GM12892 (cell line): ENCODE results near the gene ID2.

Source experiments
- POLR2A ChIP-seq: IDR thresholded peaks from 2 replicates; pipeline ENCODE4 v1.6.1; 2011; ENCODE audit warnings: low read depth, low read length, control low read depth
- POLR2AphosphoS5 ChIP-seq: IDR thresholded peaks from 2 replicates; pipeline ENCODE4 v1.6.1; 2011; ENCODE audit warnings: low read depth, low read length, control low read depth
- TAF1 ChIP-seq: IDR thresholded peaks from 2 replicates; pipeline ENCODE4 v1.6.1; 2011; ENCODE audit warnings: low read depth, mild to moderate bottlenecking, control low read depth, low read length, borderline replicate concordance

DNA sequence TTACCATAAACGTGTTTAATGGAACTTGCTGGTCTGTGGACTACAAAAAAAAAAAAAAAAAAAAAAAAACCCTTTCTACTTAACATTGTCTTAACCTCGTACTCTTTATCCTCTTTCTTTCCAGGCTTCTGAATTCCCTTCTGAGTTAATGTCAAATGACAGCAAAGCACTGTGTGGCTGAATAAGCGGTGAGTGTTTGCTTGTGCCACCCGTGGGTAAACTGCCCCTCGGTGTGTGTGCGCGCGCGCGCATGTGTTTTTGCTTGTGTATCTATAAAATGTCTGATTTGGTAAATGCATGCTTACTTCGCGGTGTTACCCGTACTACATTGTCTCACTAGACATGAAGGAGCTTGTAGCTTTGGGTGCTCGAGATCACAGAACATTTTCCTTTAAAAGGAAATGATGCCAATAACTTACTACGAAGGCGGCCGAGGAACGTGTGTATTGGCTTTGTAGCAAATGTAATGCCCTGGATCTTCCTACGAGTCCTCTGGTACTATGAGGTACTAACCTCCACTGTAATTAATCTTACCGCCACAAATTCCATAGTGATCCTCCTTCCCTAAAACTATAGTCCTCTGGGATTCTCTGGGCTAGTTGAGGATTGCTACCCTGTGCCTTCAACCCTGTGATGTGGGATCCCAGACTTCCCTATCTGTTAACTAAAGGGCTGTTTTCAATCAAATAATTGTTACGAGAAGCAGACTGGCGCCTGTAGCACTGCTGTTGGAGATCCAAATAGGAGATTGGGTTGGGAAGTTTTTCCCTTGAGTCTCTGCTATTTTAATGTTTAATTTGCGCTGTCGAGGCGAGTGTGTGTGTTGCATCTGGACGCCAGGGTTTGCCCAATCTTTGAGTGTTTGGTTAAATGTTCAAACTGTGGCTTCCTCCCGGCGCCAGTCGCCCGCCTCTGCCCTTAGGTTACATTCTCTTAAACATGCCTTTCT is 1.1 kb downstream of the ID2 start:
- TF ChIP-seq TAF1: no peak
- TF ChIP-seq POLR2A: no peak
- TF ChIP-seq POLR2AphosphoS5: no peak
